ENCODE measurements around the gene PCP2.

PCP2 gene

DNA sequence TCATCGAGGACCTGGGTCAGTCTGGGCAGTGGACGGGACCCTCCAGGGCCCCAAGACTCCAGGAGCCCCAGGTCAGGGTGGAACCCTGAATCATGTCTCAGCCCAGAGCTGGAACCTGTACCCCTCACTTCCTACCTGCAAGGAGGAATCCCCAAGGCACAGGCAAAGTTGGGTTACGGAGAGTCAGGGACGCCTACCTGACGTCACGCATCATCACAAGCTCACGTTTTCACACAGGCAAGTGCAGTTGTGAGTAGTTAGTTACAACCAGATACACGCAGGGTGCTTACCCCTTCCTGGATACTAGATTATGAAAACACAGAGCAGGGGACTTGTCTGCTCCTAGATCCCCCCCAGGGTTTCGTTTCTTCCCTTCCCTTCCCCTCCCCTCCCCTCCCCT is 37.3 kb upstream of the PCP2 start:
- Mint-ChIP-seq H3K4me1 (ENCODE audit: low read depth) (peaks cover 47% of the 10 kb centered on the region), H3K9me3 (peaks cover 10% of the 10 kb centered on the region), H3K36me3 (ENCODE audit: low read depth) (peaks cover 6% of the 10 kb centered on the region), H3K27ac (peak overlapping the region; percentile 44), H3K4me3 (peak overlapping the region; percentile 82), H3K27me3 (peaks cover 8% of the 10 kb centered on the region)
- intact Hi-C loops (cut with micrococcal nuclease) = no loop called here

DNA sequence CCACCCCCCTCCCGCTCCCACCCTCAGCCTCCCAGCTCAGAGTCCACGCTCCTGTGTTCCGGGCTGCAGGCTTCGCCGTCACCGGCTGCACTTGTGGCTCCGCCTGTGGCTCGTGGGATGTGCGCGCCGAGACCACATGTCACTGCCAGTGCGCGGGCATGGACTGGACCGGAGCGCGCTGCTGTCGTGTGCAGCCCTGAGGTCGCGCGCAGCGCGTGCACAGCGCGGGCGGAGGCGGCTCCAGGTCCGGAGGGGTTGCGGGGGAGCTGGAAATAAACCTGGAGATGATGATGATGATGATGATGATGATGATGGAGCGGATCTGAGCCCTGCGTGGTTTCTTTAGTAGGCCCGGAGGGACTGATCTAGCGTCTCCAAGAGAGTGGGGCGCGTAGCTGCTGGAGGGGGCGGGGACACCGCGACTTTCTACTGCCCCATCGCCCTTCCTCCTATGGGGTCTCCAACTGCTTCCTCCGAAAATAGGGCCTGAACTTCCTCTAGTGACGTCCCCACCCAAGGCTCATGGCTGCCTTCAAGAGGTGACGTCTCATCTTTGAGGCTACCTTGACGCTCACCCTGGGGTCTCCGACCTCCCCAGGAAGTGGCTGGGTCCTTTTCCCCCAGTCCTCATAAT is 36.7 kb upstream of the PCP2 start:
- peaks cover 43% of the 10 kb centered on the region for H3K4me1 Mint-ChIP-seq (ENCODE audit: low read depth)
- peak overlapping the region; percentile 82 for H3K4me3 Mint-ChIP-seq
- peaks cover 8% of the 10 kb centered on the region for H3K27me3 Mint-ChIP-seq
- peaks cover 6% of the 10 kb centered on the region for H3K36me3 Mint-ChIP-seq (ENCODE audit: low read depth)
- H3K27ac Mint-ChIP-seq = peak overlapping the region; percentile 44
- intact Hi-C loops (cut with micrococcal nuclease) = no loop called here
- H3K9me3 Mint-ChIP-seq = peaks cover 10% of the 10 kb centered on the region

DNA sequence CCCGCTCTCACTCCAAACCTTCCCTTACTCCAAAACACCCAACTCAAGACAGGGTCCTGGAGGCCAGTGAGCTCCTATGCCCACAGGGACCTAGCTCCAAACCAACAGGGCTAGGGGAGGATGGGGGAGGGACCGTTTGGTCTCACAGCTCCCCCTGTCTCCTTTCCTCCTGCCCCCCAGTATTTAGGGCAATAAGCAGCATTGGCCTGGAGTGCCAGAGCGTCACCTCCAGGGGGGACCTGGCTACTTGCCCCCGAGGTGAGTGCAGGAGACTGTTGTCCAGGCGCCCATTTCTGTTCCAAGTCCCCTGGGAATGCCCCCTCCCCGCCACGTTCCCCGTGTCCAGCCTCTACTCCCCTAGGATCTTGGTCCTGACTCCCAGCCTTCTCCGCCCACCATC is 36.1 kb upstream of the PCP2 start:
- Mint-ChIP-seq H3K27ac (peak overlapping the region; percentile 55), H3K36me3 (ENCODE audit: low read depth) (peaks cover 6% of the 10 kb centered on the region), H3K27me3 (peaks cover 8% of the 10 kb centered on the region), H3K4me3 (peak overlapping the region; percentile 21), H3K9me3 (peaks cover 10% of the 10 kb centered on the region), H3K4me1 (ENCODE audit: low read depth) (peaks cover 41% of the 10 kb centered on the region)
- intact Hi-C loops (cut with micrococcal nuclease) = no loop called here

DNA sequence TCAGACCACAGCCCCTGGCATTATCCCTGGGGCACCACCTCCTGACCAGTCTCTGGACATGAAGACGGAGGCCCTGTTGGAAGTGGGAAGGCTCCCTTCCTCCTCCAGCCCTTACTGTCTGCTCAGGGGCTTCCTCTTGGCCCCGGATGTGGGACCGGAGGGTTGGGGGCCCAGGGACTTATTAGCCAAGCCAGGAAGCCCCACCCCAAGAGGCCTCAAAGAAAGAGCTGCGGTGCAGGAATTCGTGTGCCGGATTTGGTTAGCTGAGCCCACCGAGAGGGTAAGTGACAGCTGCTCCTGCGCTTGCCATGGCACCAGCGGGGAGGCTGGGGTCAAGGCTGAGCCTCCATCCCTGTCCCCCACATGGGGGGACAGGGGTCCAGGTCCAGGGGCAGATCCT is 35.3 kb upstream of the PCP2 start, which contains the start of gene RETN:
TSS of gene RETN (plus strand) at position 208 of the 400 bp plus-strand sequence. CDS start 278 bp downstream, outside the sequence.
- peaks cover 5% of the 10 kb centered on the region for H3K9me3 Mint-ChIP-seq
- H3K4me3 Mint-ChIP-seq = peak within 1 kb of the TSS; percentile 52
- peak within 1 kb of the TSS; percentile 55 for H3K27ac Mint-ChIP-seq
- intact Hi-C loops (cut with micrococcal nuclease) = no loop called here
- peaks cover 2% of the 10 kb centered on the region for H3K36me3 Mint-ChIP-seq (ENCODE audit: low read depth)
- H3K27me3 Mint-ChIP-seq = peaks cover 8% of the 10 kb centered on the region
- H3K4me1 Mint-ChIP-seq (ENCODE audit: low read depth) = peaks cover 34% of the 10 kb centered on the region

DNA sequence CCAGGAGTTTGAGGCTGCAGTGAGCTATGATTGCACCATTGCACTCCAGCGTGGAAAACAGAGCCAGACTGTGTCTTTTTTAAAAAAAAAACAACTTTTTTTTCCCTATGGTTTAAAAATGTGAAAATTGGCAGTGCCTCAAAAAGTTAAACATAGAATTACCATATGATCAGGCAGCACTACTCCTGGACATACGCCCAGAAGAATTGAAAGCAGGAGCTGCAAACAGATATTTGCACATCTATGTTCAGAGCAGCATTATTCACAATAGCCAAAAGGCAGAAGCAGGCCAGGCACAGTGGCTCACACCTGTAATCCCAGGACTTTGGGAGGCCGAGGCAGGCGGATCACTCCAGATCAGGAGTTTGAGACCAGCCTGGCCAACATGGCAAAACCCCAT is 31.6 kb upstream of the PCP2 start:
- H3K4me3 Mint-ChIP-seq = no peak overlapping the region
- peaks cover 8% of the 10 kb centered on the region for H3K27me3 Mint-ChIP-seq
- H3K9me3 Mint-ChIP-seq = no peaks in the 10 kb centered on the region
- no peaks in the 10 kb centered on the region for H3K36me3 Mint-ChIP-seq (ENCODE audit: low read depth)
- intact Hi-C loops (cut with micrococcal nuclease) = no loop called here
- H3K4me1 Mint-ChIP-seq (ENCODE audit: low read depth) = peaks cover 27% of the 10 kb centered on the region
- H3K27ac Mint-ChIP-seq = no peak overlapping the region

DNA sequence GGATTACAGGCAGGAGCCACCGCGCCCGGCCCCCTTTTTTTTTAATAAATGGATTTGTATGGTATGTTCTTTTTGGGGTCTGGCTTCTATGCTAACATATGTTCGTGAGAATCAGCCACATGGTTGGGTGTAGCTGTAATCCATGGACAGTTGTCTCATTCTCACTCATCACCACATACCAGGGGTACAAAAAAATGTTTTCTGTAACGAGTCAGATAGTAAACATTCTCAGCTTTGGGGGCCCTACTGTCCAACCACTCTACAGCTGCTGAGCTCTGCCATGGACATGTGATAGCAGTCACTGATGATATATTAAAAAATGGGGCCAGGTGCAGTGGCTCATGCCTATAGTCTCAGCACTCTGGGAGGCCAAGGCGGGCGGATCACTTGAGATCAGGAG is 30.2 kb upstream of the PCP2 start:
- Mint-ChIP-seq H3K27ac (no peak overlapping the region), H3K4me1 (ENCODE audit: low read depth) (peaks cover 13% of the 10 kb centered on the region), H3K4me3 (no peak overlapping the region), H3K27me3 (peaks cover 1% of the 10 kb centered on the region), H3K36me3 (ENCODE audit: low read depth) (no peaks in the 10 kb centered on the region), H3K9me3 (no peaks in the 10 kb centered on the region)
- intact Hi-C loops (cut with micrococcal nuclease) = no loop called here

DNA sequence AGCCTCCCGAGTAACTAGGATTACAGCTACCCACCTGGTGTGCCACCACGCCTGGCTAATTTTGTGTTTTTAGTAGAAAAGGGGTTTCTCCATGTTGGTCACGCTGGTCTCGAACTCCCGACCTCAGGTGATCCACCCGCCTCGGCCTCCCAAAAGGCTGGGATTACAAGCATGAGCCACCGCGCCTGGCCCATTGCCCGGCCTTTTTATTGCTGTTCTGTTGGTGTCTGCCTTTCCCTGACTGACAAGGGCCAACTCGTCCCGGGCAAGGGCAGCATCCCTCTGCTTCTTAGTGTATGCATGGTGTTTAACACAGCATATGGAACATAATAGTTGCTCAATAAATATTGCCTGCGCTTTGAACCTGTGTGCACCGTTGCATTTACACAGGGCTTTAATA is 29.1 kb upstream of the PCP2 start:
- H3K4me1 Mint-ChIP-seq (ENCODE audit: low read depth) = peaks cover 17% of the 10 kb centered on the region
- no peak overlapping the region for H3K4me3 Mint-ChIP-seq
- H3K27ac Mint-ChIP-seq = no peak overlapping the region
- no peaks in the 10 kb centered on the region for H3K9me3 Mint-ChIP-seq
- H3K36me3 Mint-ChIP-seq (ENCODE audit: low read depth) = no peaks in the 10 kb centered on the region
- intact Hi-C loops (cut with micrococcal nuclease) = no loop called here
- no peaks in the 10 kb centered on the region for H3K27me3 Mint-ChIP-seq

DNA sequence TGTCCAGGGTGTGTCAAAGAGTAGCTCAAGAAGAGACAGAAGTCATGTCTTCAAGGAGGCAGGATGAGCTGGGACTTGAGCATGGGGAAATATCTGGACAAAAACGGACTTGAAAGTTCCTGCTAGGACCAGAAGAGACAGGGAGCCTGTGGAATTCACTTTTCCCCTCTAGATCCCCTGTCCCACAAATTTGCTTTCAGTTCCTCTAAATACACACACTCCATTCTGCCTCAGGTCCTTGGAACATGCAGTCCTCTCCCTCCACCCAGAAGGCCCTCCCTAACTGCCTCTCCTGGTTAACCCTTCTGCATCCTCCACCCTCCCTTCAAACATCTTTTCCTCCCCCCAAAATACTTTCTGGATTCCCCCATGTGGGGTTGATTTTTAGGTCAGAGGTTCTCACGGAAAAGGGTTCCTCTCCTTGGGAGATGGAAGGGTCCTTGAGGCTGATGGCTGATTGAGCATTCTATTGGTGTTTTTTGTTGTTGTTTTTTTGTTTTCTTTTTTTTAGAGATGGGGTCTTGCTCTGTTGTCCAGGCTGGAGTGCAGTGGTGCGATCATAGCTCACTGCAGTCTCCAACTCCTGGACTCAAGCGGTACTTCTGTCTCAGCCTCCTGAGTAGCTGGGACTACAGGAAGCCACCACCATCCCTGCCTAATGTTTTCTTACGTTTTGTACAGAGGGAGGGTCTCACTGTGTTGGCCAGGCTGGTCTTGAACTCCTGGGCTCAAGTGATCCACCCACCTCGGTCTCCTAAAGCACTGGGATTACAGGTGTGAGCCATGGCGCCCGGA is 28.4 kb upstream of the PCP2 start:
- Mint-ChIP-seq H3K9me3 (no peaks in the 10 kb centered on the region), H3K4me1 (ENCODE audit: low read depth) (peaks cover 24% of the 10 kb centered on the region), H3K36me3 (ENCODE audit: low read depth) (no peaks in the 10 kb centered on the region), H3K27me3 (no peaks in the 10 kb centered on the region), H3K27ac (no peak overlapping the region), H3K4me3 (no peak overlapping the region)
- intact Hi-C loops (cut with micrococcal nuclease) = no loop called here

DNA sequence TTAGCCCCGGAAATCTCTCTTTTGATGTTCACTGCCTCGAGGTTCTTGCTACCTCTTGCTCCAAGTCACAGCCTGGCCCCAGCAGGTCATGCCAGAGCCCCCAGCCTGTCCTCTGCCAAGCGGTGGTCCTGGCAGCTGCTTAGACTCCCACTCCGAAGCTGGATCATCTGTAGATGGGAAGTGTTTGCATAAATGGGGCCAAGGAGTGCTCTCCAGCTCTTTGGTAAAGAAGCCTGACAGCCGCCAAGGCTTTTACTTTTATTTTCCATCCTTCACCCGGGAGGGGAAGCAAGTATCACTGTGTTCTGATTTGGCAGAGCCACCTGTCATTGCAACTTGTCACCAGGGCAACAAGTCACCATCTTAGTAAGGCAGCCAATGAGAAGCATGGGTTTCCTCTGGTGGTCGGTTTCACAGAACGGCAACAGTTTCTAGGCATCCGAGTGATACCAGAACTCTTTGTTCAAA is 24.7 kb upstream of the PCP2 start:
- H3K9me3 Mint-ChIP-seq = no peaks in the 10 kb centered on the region
- H3K27me3 Mint-ChIP-seq = peaks cover 2% of the 10 kb centered on the region
- no peaks in the 10 kb centered on the region for H3K36me3 Mint-ChIP-seq (ENCODE audit: low read depth)
- H3K4me3 Mint-ChIP-seq = no peak overlapping the region
- H3K4me1 Mint-ChIP-seq (ENCODE audit: low read depth) = peaks cover 45% of the 10 kb centered on the region
- intact Hi-C loops (cut with micrococcal nuclease) = no loop called here
- H3K27ac Mint-ChIP-seq = no peak overlapping the region

DNA sequence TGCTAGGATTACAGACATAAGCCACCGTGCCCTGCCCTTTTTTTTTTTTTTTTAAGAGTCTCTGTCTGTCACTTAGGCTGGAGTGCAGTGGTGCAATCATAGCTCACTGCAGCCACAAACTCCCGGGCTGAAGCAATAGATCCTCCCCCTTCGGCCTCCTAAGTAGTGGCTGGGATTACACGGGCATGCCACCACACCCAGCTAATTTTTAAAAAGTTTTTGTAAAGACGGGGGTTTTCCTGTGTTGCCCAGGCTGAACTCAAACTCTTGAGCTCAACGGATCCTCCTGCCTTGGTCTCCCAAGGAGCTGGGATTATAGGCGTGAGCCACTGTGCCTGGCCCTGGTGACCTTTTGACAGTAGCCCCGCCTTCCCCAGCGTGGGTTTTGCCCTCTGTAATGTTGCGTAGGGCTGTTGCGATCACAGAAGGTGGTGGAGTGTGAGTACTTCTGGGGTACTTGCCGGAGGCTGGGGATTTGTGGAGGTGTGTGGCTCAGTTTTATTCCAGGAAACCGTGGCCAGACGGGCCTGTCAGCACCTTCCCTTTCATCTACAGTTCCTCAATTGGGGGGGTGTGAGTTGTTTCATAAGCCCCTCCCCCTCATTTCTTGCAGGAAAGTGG is 23.7 kb upstream of the PCP2 start:
- no peaks in the 10 kb centered on the region for H3K9me3 Mint-ChIP-seq
- peaks cover 2% of the 10 kb centered on the region for H3K27me3 Mint-ChIP-seq
- intact Hi-C loops (cut with micrococcal nuclease) = no loop called here
- peaks cover 55% of the 10 kb centered on the region for H3K4me1 Mint-ChIP-seq (ENCODE audit: low read depth)
- peak overlapping the region; percentile 30 for H3K4me3 Mint-ChIP-seq
- H3K36me3 Mint-ChIP-seq (ENCODE audit: low read depth) = no peaks in the 10 kb centered on the region
- peak overlapping the region; percentile 81 for H3K27ac Mint-ChIP-seq

DNA sequence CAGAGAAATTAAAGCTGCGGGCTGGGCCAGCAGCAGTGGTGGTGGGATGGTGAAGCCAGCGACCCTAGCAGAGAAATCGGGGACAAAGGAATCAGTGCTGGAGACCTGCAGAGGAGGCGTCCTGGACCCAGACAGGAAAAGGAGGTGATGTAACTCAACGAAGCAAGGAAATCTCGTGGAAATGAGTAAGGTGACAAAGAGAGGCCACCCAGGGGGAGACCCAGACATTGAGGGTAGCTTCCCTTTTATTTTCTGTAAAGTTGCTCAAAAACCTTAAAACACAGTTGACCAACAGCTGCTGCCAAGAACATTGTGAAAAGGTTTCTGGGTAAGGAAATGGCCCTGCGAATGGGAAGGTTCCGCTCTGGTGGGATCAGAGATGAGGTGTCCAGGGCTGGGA is 22.1 kb upstream of the PCP2 start:
- Mint-ChIP-seq H3K36me3 (ENCODE audit: low read depth) (no peaks in the 10 kb centered on the region), H3K4me3 (no peak overlapping the region), H3K4me1 (ENCODE audit: low read depth) (peaks cover 47% of the 10 kb centered on the region), H3K27ac (peak overlapping the region; percentile 81), H3K27me3 (peaks cover 2% of the 10 kb centered on the region), H3K9me3 (no peaks in the 10 kb centered on the region)
- intact Hi-C loops (cut with micrococcal nuclease) = no loop called here

DNA sequence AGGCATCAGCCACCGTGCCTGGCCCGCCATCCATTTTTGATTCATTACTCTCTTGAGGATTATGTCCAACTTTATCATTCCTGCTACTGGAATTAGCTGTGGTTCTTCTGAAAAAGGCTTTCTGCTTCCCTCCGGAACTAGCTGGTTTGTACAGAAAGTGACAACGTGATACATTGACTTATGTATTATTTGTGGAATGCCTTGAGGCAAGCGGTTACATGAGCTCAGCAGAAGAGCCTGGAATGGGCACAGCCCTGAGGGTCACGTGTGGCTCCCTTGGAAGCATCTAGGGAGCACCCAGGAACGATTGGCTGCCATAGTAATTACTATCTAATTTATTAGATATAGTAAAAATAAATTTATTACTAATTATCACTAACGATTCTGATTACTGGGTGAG is 20.9 kb upstream of the PCP2 start:
- peaks cover 2% of the 10 kb centered on the region for H3K27me3 Mint-ChIP-seq
- H3K27ac Mint-ChIP-seq = no peak overlapping the region
- peaks cover 47% of the 10 kb centered on the region for H3K4me1 Mint-ChIP-seq (ENCODE audit: low read depth)
- no peaks in the 10 kb centered on the region for H3K36me3 Mint-ChIP-seq (ENCODE audit: low read depth)
- H3K4me3 Mint-ChIP-seq = no peak overlapping the region
- intact Hi-C loops (cut with micrococcal nuclease) = no loop called here
- no peaks in the 10 kb centered on the region for H3K9me3 Mint-ChIP-seq

DNA sequence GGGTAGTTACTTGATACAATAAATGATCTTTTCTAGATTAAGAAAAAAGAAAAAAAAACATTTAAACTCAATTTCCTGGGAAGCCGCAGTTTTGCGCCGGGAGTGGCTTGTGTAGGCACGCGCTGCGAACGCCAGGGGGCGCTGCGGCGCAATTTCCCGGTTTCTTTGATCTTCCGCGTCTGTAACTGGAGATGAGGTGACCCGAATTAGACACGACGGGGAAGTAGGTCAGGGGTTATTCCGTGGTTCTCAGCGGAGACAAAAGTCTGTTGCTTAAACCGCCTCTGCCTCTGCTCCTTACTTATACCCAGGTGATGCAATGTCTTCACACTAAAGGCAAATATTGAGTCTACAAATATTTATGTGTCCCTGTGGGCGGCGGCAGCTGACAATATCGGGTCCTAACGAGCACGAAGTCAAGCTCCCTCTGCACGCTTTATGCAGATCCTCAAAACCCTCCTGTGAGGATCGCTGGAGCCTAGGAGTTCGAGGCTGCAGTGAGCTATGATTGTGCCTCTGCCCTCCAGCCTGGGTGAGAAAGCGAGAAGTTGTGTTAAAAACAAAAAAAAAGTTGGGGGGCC is 18.6 kb upstream of the PCP2 start:
- intact Hi-C loops (cut with micrococcal nuclease) = loop anchor here (1.0 kb wide), 1 partner anchor 28 kb away; the partner anchor contains the start of gene TRAPPC5
- peak overlapping the region; percentile 75 for H3K27ac Mint-ChIP-seq
- no peaks in the 10 kb centered on the region for H3K9me3 Mint-ChIP-seq
- peaks cover 12% of the 10 kb centered on the region for H3K36me3 Mint-ChIP-seq (ENCODE audit: low read depth)
- H3K27me3 Mint-ChIP-seq = peaks cover 2% of the 10 kb centered on the region
- H3K4me1 Mint-ChIP-seq (ENCODE audit: low read depth) = peaks cover 42% of the 10 kb centered on the region
- H3K4me3 Mint-ChIP-seq = peak overlapping the region; percentile 55

DNA sequence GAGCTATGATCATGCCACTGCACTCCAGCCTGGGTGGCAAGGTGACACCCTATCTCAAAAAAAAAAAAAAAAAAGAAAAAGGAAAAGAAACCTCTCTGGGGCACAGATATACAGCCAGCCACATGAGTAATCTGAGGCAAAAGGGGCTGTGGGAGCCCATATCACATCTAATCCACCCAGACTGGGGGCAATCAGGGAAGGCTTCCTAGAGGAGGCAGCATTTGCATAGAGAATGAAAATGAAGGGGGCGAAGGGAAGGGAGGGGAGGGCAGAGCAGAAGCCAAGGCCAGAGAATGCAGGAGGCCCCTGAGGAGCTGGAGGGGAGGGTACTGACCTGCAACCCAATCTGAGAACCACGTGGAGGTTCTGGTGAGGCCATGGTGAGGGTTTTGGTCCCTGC is 16.6 kb upstream of the PCP2 start:
- Mint-ChIP-seq H3K4me3 (no peak overlapping the region), H3K36me3 (ENCODE audit: low read depth) (peaks cover 32% of the 10 kb centered on the region), H3K27me3 (no peaks in the 10 kb centered on the region), H3K27ac (no peak overlapping the region), H3K9me3 (no peaks in the 10 kb centered on the region), H3K4me1 (ENCODE audit: low read depth) (peaks cover 40% of the 10 kb centered on the region)
- intact Hi-C loops (cut with micrococcal nuclease) = no loop called here

All from dendritic cell treated with granulocyte-macrophage colony-stimulating factor and Interleukin-4, amounts not matched to agents 40 ng/mL and 50 ng/mL, for 4 days (primary cell).